OCI-LY1 (cell line): ENCODE measurements around the gene UBASH3B.

Experiments used
- H2AFZ ChIP-seq: fragments of 200-600 bp; sonication (generic), shearing (Covaris generic); 2 replicates; pipeline ENCODE4 v1.6.0; 2014; ENCODE audit warnings: antibody characterized with exemption, mild to moderate bottlenecking, low read length
- H3F3A ChIP-seq: fragments of 200-600 bp; sonication (generic), shearing (Covaris generic); 2 replicates; pipeline ENCODE4 v1.6.0; 2014; ENCODE audit warnings: mild to moderate bottlenecking, antibody characterized with exemption, low read length, moderate library complexity; ENCODE audit not compliant: insufficient read depth
- H3K27ac ChIP-seq: fragments of 200-600 bp; sonication (generic); 2 replicates; pipeline ENCODE4 v1.5.1; 2014; ENCODE audit warnings: low read length, mixed run types, mild to moderate bottlenecking, low read depth; ENCODE audit not compliant: poor library complexity, severe bottlenecking
- H3K27me3 ChIP-seq: fragments of 200-600 bp; sonication (generic); 2 replicates; pipeline ENCODE4 v1.6.0; 2014; ENCODE audit warnings: antibody characterized with exemption, mild to moderate bottlenecking, low read length, moderate library complexity; ENCODE audit not compliant: insufficient read depth
- H3K36me3 ChIP-seq: fragments of 200-600 bp; sonication (generic); 2 replicates; pipeline ENCODE4 v1.6.1; 2014; ENCODE audit warnings: mild to moderate bottlenecking, antibody characterized with exemption, low read length, moderate library complexity, mixed read lengths; ENCODE audit not compliant: insufficient read depth
- H3K4me1 ChIP-seq: fragments of 200-600 bp; sonication (generic); 2 replicates; pipeline ENCODE4 v1.5.1; 2014; ENCODE audit warnings: mild to moderate bottlenecking, low read length, moderate library complexity; ENCODE audit not compliant: insufficient read depth, severe bottlenecking
- H3K4me2 ChIP-seq: fragments of 200-600 bp; sonication (generic), shearing (Covaris generic); 2 replicates; pipeline ENCODE4 v1.6.1; 2014; ENCODE audit warnings: low read length
- H3K4me3 ChIP-seq: fragments of 200-600 bp; sonication (generic); 2 replicates; pipeline ENCODE4 v1.5.1; 2014; ENCODE audit warnings: low read length, low read depth, mild to moderate bottlenecking, mixed read lengths; ENCODE audit not compliant: poor library complexity, severe bottlenecking
- H3K79me2 ChIP-seq: fragments of 200-600 bp; shearing (Covaris generic); 2 replicates; pipeline ENCODE4 v1.6.1; 2016; ENCODE audit warnings: mixed run types, low read length, mixed read lengths; ENCODE audit not compliant: insufficient read depth
- H3K9ac ChIP-seq: fragments of 200-600 bp; sonication (generic), shearing (Covaris generic); 2 replicates; pipeline ENCODE4 v1.6.1; 2014; ENCODE audit warnings: mild to moderate bottlenecking, low read length, mixed read lengths
- H3K9me2 ChIP-seq: fragments of 200-600 bp; sonication (generic), shearing (Covaris generic); 2 replicates; pipeline ENCODE4 v1.6.1; 2014; ENCODE audit warnings: low read depth, mild to moderate bottlenecking, low read length, mixed read lengths
- H3K9me3 ChIP-seq: fragments of 200-600 bp; shearing (Covaris generic); 2 replicates; pipeline ENCODE4 v1.6.1; 2014; ENCODE audit warnings: low read length, mixed read lengths
- H4K20me1 ChIP-seq: fragments of 200-600 bp; sonication (generic), shearing (Covaris generic); 2 replicates; pipeline ENCODE4 v1.6.0; 2016; ENCODE audit warnings: mild to moderate bottlenecking, low read length; ENCODE audit not compliant: insufficient read depth
- EZH2 ChIP-seq: fragments of 200-600 bp; sonication (generic), shearing (Covaris generic); IDR thresholded peaks from 2 replicates; pipeline ENCODE4 v1.8.0; 2017; ENCODE audit warnings: borderline replicate concordance, mixed run types, mild to moderate bottlenecking, antibody characterized with exemption, low read length, moderate library complexity, mixed read lengths
- TF ChIP-seq, protein P1 (sequence below): fragments of 200-600 bp; sonication (generic), shearing (Covaris generic); IDR thresholded peaks from 2 replicates; pipeline ENCODE4 v1.5.1; 2017; ENCODE audit warnings: mild to moderate bottlenecking, antibody characterized with exemption, low read length, moderate library complexity, mixed read lengths

Gene UBASH3B

DNA sequence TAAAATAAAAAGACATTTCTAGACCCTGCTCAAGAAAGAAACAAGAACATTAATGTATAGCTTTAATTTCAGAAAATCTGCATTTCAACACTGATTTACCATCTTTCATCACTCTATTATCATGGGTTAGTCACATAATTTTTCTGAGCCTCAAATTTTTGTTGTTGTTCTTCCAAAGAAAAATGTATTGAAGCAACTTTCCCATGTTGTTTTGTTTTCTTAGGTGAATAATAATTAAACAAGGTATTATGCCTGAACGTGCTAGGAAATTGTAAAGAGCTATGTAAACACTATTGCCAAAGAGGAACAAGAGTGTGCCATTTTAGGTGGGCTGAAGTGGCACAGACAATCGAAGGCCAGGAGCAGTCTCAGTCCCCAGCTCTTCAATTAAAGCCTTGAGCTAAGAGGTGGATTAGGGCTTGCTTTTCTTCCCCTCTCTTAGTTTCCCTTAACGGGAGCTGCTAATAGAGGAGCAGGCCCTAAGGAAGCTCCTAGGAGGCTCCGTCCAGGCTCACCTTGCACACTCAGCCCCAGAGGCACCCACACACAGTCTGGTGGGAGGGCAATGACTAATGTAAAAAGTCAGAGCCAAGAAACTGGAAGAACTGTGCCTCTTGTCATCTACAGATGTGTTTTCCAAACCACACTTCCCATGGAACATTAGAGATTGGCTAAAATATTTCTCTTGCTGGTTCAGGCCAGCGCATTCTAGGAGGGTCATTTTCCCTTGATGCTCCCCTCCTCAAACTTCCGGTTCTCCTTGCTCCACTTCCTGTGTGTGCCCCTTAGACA lies 8.8 kb upstream of the UBASH3B start:
- H3F3A ChIP-seq: no peaks in the 10 kb centered on the region
- no peaks in the 10 kb centered on the region for H3K9me3 ChIP-seq
- H3K9ac ChIP-seq: no peak overlapping the region
- no peaks in the 10 kb centered on the region for H3K9me2 ChIP-seq
- TF ChIP-seq, protein P1, sequence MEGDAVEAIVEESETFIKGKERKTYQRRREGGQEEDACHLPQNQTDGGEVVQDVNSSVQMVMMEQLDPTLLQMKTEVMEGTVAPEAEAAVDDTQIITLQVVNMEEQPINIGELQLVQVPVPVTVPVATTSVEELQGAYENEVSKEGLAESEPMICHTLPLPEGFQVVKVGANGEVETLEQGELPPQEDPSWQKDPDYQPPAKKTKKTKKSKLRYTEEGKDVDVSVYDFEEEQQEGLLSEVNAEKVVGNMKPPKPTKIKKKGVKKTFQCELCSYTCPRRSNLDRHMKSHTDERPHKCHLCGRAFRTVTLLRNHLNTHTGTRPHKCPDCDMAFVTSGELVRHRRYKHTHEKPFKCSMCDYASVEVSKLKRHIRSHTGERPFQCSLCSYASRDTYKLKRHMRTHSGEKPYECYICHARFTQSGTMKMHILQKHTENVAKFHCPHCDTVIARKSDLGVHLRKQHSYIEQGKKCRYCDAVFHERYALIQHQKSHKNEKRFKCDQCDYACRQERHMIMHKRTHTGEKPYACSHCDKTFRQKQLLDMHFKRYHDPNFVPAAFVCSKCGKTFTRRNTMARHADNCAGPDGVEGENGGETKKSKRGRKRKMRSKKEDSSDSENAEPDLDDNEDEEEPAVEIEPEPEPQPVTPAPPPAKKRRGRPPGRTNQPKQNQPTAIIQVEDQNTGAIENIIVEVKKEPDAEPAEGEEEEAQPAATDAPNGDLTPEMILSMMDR: no peak
- no peak for TF ChIP-seq EZH2
- H3K4me2 ChIP-seq: no peak overlapping the region
- H3K4me3 ChIP-seq: no peak overlapping the region
- H2AFZ ChIP-seq: no peak overlapping the region
- no peaks in the 10 kb centered on the region for H3K79me2 ChIP-seq
- H3K36me3 ChIP-seq: no peaks in the 10 kb centered on the region
- H4K20me1 ChIP-seq: no peaks in the 10 kb centered on the region
- no peak overlapping the region for H3K27ac ChIP-seq
- H3K4me1 ChIP-seq: no peaks in the 10 kb centered on the region
- no peaks in the 10 kb centered on the region for H3K27me3 ChIP-seq

DNA sequence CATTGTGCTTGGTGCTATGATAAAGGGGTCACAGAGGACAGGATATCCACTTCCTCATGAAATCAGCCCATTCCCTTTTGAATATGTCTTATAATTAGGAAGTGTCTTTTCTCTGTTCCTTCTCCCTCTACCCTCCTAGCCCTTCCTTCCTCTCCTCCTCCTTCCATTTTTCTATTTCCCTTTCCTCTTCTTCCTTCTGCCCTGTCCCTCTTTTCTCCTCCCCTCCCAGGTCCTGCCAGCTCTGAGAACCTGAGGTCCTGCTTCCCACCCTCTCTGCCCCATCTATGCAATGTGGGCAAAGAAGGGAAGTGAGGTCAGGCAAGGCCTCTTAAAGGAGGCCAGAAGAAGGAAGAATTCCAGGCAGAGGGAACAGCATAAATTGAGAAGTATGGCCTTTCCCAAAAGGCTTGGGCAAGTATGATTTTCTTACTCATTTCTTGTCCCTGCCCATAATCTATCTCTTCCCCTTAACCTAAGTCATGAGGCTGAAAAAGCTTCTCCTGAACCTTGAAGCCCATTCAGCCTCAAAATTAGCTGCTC lies 7.7 kb upstream of the UBASH3B start:
- H3K4me2 ChIP-seq: no peak overlapping the region

DNA sequence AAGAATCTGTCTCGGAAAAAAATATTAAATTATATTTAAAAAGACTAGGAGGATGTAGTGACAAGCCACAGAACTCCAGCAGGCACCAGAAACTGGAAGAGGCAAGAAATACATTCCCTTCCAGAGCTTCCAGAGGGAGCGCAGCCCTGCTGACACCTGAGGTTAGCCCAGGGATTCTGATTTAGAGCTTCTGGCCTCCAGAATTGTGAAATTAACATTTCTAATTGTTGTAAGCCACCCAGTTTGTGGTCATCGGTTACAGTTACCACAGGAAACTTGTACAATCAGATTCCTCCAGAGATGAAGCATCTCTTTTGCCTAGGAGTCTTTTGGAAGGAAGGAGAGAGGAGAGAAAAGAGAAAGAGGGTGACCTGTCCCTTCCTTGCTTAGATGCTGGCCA lies 6.4 kb upstream of the UBASH3B start:
- no peaks in the 10 kb centered on the region for H3K79me2 ChIP-seq
- no peaks in the 10 kb centered on the region for H4K20me1 ChIP-seq
- H3K4me2 ChIP-seq: no peak overlapping the region
- no peaks in the 10 kb centered on the region for H3K9me3 ChIP-seq
- no peak overlapping the region for H3K4me3 ChIP-seq
- no peak overlapping the region for H3K27ac ChIP-seq
- H3F3A ChIP-seq: no peaks in the 10 kb centered on the region
- TF ChIP-seq, protein P1: no peak
- TF ChIP-seq EZH2: no peak
- no peaks in the 10 kb centered on the region for H3K4me1 ChIP-seq
- no peaks in the 10 kb centered on the region for H3K27me3 ChIP-seq
- no peak overlapping the region for H3K9ac ChIP-seq
- no peak overlapping the region for H2AFZ ChIP-seq
- no peaks in the 10 kb centered on the region for H3K36me3 ChIP-seq
- no peaks in the 10 kb centered on the region for H3K9me2 ChIP-seq

More for the DNA sequence above, 7.7 kb upstream of the UBASH3B start:
- no peaks in the 10 kb centered on the region for H3K9me2 ChIP-seq
- no peaks in the 10 kb centered on the region for H3K36me3 ChIP-seq
- no peaks in the 10 kb centered on the region for H4K20me1 ChIP-seq
- H3K9ac ChIP-seq: no peak overlapping the region
- H3K9me3 ChIP-seq: no peaks in the 10 kb centered on the region
- TF ChIP-seq EZH2: no peak
- TF ChIP-seq, protein P1: no peak
- no peaks in the 10 kb centered on the region for H3F3A ChIP-seq
- no peaks in the 10 kb centered on the region for H3K4me1 ChIP-seq
- no peaks in the 10 kb centered on the region for H3K79me2 ChIP-seq
- H2AFZ ChIP-seq: no peak overlapping the region
- H3K27ac ChIP-seq: no peak overlapping the region
- H3K27me3 ChIP-seq: no peaks in the 10 kb centered on the region
- no peak overlapping the region for H3K4me3 ChIP-seq
